GM19238 (cell line): Measurements from ENCODE around the gene SPINK13.
"Not testable (repeated sequence)": the region's sequence is repeated elsewhere in the genome, so short reads cannot be mapped to it uniquely, and the experiment has no call there.

ENCODE experiments used
- DNase-seq: peaks from one replicate; pipeline ENCODE4 v3.0.0; 2011; ENCODE audit warnings: low spot score; ENCODE audit not compliant: insufficient read length

SPINK13 gene

DNA sequence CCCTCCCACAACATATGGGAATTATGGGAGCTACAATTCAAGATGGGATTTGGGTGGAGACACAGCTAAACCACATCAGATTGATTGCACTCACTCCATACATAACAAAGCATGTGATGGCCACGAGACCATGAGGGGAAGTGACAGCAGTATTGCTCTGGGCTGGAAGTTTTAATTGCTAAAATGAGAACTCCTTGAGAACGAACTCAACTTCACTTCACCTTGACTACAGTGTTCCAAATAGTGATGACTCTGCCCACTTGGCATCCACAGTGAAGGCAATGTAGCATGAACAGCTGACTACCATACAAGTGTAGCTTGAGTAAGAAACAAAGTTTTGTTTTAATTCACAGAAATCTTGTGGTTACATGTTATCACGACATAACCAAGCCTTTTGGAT is 42.9 kb downstream of the SPINK13 start:
- DNase-seq = no peak

DNA sequence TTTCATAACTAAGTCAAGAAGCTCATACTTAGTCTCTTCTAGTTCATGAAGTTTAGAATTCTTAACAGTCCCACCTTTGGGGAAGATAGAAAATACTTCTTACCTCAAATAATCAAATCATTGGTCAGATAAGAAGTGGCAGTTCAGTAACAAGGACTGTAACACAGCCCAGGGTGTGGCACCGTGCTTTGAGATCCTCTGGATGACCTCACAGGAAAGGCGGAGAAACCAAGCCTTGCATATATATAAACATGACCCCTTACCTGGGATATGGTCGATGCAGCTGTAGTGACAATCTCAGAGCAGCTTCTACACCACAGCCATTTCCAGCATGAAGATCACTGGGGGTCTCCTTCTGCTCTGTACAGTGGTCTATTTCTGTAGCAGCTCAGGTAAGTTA is 43.6 kb downstream of the SPINK13 start, which contains the start of gene SPINK7:
Gene SPINK7, plus strand, starts transcription at position 271 of the 400 bp plus-strand sequence. Its CDS starts 61 bp downstream, at position 332.
- DNase-seq = no peak

DNA sequence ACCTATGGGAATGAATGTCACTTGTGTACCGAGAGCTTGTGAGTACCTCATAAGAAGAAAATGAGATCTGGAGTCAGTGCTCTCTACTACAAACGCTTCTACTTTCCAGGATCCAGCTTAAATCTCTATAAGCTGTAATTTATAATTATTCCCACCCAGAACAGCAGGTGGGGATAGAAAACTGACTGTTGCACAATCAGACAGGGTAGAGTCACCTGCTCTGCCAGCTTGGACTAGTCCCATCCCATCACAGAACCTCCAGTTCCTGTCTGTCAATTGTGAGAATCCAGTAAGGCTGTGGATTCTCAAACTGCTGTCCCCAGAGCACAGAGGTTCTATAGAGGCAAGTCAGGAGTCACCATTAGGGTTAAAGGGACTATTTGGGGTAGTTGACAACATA is 45.6 kb downstream of the SPINK13 start:
- no peak for DNase-seq

DNA sequence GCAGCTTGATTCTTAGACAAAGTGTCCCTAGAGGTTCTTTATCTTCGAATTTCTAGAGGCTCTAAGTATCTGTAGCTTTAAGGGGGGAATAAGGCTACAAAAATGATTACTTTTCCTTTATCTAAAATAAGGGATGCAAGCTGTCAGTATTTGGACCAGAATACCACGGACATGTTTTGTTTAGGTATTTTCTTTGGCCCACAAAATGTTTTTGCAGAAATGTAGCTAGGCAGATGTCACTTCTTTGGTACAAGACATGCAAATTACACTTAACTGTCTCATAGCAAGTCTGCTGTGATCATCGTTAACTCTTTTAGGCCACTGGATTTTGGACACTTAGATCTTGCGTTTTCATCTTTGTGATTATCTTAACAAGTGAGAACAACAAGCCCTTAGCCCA is 46.1 kb downstream of the SPINK13 start:
- DNase-seq = no peak

DNA sequence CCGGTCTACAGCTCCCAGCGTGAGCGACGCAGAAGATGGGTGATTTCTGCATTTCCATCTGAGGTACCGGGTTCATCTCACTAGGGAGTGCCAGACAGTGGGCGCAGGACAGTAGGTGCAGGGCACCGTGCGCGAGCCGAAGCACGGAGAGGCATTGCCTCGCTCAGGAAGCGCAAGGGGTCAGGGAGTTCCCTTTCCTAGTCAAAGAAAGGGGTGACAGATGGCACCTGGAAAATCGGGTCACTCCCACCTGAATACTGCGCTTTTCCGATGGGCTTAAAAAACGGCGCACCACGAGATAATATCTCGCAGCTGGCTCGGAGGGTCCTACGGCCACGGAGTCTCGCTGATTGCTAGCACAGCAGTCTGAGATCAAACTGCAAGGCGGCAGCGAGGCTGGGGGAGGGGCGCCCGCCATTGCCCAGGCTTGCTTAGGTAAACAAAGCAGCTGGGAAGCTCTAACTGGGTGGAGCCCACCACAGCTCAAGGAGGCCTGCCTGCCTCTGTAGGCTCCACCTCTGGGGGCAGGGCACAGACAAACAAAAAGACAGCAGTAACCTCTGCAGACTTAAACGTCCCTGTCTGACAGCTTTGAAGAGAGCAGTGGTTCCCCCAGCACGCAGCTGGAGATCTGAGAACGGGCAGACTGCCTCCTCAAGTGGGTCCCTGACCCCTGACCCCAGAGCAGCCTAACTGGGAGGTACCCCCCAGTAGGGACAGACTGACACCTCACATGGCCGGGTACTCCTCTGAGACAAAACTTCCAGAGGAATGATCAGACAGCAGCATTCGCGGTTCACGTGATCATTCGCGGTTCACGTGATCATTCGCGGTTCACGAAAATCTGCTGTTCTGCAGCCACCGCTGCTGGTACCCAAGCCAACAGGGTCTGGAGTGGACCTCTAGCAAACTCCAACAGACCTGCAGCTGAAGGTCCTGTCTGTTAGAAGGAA is 51.7 kb downstream of the SPINK13 start:
- DNase-seq = not testable (repeated sequence)

DNA sequence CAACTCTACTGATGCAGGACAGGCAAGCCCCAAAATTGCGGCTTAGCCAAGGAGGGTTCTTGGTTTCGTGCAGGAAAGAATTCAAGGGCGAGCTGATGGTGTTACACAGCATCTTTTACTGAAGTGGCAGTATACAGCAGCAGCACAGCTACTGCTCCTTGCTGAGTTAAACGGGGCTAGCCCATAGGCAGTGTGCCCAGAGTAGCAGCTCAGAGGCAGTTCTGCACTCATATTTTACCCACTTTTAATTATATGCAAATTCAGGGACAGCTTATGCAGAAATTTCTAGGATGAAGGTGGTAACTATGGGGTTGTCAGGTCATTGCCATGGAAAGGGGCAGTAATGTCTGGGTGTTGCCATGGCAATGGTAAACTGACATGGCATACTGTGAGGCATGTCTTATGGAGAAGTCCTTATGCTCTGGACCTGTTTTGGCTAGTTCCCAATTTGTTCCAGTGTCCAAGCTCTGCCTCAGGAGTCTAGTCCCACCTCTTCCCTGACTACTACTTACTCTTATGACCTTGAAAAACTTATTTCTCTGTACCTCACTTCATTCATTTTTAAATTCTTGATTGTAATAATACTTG is 64.8 kb downstream of the SPINK13 start:
- no peak for DNase-seq

DNA sequence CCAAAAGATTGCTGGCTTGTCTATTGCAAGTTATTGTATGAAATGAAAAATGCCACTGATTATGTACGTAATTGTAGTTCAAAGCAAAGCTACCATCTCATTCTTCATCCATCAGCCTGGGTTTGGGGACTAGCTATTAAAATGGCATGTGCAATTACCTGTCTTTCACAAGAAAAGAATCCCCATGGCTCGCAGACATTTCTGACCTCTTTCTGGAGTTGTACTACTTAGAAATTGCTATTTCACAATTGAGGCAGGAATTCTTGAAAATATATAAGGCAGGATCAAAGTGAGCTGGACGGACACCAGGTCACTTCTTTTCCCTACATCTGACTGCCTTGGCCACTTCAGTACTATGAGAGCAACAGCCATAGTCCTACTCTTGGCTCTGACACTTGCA is 66.7 kb downstream of the SPINK13 start, which contains the start of gene SPINK9:
Gene SPINK9, plus strand, starts transcription at position 301 of the 400 bp plus-strand sequence. Its CDS starts 55 bp downstream, at position 356.
- DNase-seq = no peak
